Activated CD4-positive, alpha-beta T cell treated with anti-CD3 and anti-CD28 coated beads for 4 hours (primary cell): ENCODE results near the gene PJA1.

Source experiments
- DNase-seq, 2 donors: peaks; one replicate each; pipeline ENCODE4 v3.0.0-alpha.2; 2020

The PJA1 gene

DNA sequence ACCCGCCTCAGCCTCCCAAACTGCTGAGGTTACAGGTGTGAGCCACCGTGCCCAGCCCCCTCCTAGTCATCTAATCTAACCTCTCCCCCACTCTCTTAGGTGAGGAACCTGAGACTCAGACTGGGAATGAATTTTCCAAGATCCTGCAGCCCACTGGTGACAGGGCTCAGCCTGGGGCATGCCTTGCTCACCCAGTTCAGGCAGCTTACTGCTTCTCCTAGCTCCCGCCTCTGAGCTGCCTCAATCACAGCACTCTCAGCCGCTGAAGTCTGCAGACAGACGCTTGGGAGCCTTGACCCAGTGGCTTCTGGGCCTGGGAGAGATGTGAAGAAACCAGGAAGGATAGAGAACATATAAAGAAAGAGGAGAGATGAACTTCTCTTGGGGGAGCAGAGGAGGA, 24.4 kb downstream of the PJA1 start:
- no peak for DNase-seq

DNA sequence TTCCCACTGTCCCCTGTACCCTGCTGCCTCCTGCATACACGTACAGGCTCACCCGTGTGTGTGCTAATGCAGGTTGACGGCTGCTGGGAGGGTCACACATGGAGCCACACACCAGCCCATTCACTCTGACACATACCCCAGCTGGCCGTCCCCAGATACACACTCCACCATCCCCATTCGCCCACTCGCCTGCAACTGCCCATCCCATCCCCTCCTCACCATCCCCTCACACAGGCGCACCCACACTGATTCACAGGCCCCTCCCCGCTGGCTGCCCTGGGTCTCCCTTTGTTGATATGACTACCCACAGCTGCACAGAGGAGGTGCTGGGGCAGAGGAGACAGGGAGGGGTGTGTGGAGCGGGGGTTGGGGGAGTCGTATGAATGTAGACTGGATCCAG, 25.7 kb downstream of the PJA1 start:
- DNase-seq: no peak

- no peak for DNase-seq
Observed at GRCh38 chrX:69138512-69138911, 26.7 kb downstream of the PJA1 start.

- no peak for DNase-seq
Observed at GRCh38 chrX:69138118-69138390, 27.2 kb downstream of the PJA1 start.

GRCh38 chrX:69137371-69138117, 27.7 kb downstream of the PJA1 start:
- no peak for DNase-seq

GRCh38 chrX:69136546-69137331, 28.5 kb downstream of the PJA1 start:
- no peak for DNase-seq

DNA sequence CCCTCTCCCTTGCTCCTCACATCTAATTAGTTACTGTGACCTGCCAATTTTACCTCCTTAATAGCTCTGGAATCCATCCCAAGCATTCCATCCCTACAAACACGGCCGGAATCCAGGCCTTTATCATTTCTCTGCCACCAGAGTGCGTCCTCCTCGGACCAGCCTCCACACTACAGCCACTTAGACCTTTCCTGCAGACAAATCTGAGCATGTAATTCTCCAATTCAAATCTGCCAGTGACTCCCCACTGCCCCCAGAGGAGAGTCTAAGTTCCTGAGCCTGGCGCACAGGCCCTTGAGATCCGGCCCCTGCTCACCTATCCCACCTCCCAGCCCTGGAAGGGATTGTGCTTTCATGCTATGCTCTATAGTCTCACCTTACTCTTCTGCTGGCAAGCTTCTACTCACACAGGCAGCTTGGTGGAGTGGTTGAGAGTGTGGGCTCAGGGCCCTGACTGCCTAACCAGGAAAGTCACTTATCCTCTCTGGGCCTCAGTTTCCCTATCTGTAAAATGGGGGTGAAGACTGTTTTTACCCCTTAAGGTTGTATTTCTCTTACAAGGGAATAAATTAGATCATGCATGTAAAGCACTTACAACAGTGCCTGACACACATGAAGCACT, 31.2 kb downstream of the PJA1 start:
- no peak for DNase-seq

DNA sequence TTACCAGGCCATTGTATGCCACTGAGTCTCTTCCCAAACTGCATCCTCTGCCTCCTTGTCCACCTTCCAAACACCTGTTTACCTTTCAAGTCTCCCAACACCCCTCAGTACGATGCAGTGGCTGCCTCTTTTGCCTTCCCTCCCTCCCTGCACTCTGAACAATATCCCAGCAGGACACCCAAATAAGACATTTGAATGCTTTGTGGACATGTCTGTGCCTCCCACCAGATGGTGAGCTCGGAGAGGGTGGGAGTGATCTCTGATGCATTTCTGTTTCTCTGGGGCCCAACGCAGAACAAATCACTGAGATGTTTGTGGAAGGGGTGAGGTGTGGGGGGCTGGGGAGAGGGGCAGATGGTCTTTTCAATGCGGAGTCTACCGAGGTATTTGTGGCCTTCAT, 33.4 kb downstream of the PJA1 start:
- DNase-seq: no peak

DNA sequence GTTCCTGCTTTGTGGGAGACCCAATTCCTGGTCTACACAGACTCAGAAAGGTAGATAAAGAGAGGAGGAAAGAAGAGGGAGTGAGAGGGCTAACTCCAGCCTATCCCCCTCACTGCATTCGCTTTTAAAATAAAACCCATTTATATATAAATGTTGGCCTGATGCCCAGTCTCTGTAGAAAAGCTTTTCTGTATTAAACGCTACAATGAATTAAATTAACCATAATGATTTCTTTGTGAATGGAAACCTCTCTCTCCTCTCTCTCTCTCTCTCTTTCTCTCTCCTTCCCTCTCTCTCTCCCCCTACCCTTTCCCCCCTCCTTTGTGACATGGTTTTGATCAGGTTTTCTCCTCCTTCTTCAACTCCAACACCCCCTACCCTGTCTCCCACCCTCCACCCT, 34.8 kb downstream of the PJA1 start:
- no peak for DNase-seq

GRCh38 chrX:69128588-69128987, 36.7 kb downstream of the PJA1 start:
- no peak for DNase-seq

- no peak for DNase-seq
Observed at GRCh38 chrX:69127466-69127865, 37.8 kb downstream of the PJA1 start.

DNA sequence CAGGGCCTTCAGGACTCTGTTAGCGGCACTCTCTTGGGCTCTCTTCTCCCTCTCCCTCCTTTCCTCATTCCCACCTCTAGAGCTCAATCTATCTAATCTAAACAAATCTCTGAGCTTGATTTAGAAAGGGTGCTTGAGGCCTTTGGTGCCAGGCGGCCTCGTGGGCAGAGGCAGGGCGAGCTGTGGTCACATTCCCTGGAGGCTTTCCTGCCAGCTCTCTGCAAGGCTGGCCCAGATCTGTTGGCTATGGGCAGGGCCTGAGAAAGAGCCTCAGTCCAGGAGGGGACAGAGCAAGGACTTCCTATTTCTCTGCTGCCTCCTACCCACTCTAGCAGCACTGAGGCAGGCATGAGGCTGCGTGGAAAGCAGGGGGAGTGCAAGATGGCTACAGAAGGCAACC, 38.6 kb downstream of the PJA1 start:
- DNase-seq: no peak

DNA sequence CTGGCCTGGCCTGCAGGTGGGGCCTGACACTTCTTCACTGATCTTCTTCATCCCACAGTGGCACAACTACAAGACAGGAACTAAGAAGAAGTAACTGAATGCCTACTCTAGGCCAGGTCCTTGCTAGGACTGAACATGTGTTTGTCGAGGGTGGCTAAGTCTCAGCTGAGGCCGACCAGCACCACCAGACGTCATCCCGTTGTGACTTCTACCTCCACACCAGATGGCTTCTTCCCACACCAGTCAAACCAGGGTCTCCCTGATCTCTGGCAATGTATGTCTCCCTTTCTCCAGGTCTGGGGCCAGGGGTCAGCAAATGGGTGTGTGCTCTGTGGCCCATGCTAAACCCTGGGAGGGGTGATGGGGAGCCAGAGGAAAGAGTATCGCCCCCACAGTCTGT, 40.2 kb downstream of the PJA1 start:
- DNase-seq: no peak

- no peak for DNase-seq
Observed at GRCh38 chrX:69124108-69124507, 41.1 kb downstream of the PJA1 start.

DNA sequence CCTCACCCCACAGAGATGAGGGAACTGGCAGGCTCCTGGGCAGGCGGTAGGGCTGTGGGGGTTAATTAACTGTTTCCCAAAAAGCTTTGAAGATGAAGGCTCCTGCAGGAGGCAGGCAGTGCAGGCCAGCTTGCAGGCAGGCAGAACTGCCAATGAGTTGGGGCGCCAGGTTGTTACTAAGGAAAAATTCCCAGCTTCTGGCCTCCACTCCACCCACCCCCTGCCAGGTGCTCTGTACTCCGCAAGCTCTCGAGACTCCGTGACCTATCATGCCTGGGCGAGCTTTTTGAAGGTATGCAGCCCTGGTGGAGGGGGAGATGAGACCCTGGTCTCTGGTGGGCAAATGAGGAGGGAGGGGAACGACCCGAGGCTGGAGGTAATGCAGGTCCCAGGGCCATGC, 41.8 kb downstream of the PJA1 start:
- DNase-seq: no peak

- DNase-seq: no peak
Observed at GRCh38 chrX:69121321-69122000, 43.8 kb downstream of the PJA1 start.

- DNase-seq: no peak
Observed at GRCh38 chrX:69120476-69120875, 44.8 kb downstream of the PJA1 start.

DNA sequence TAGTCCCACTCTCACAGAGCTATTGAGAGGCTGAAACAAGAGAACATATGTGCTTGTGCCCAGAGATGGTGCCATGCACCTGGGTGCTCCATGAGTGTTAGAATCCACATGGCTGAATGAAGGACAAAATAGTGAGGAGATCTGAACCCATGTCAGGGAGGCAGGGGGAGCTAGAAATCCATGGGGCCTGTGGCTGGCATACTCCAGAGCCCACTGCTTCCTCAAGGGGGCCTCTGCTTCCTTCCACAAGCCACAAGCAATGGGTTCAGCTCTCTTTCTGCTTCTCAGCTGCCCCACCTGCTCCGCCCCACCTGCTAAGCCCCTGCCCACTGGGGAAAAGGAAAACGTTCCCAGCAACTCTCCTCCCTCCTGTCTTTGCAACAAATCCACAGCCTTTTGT, 46.1 kb downstream of the PJA1 start:
- no peak for DNase-seq

- DNase-seq: no peak
Observed at GRCh38 chrX:69117876-69118526, 47.3 kb downstream of the PJA1 start.

DNA sequence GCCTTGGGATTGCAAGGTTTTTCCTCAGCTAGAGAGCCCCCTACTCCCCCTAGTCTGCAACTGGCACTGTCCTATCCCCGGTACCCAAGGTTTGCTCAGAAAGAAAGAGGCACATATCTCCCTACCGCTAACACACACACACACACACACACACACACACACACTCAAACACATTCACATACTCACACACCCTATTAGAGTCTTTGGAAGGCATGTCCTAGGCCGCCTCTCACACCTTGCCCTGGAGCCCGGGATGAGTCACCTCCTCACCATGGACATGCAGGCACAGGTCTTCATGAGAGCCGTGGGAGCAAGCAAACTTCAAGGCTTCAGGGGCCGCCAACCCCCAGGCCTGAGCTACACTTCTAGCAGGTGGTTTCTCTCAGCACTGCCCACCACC, 49.2 kb downstream of the PJA1 start:
- no peak for DNase-seq

- DNase-seq: no peak
Observed at GRCh38 chrX:69113723-69114122, 51.5 kb downstream of the PJA1 start.
